DND-41 (cell line): Measurements from ENCODE around the gene EYA2.

Source experiments
- ATAC-seq: fragments of 200-7000 bp; cut with Tn5 transposase; 3 replicates; pipeline ENCODE4 v1.9.1; 2021; ENCODE audit warnings: low read depth; ENCODE audit not compliant: insufficient read depth
- DNase-seq: peaks from one replicate; pipeline ENCODE4 v3.0.0-alpha.2; 2020
- H2AFZ ChIP-seq: 2 replicates; pipeline ENCODE4 v1.6.0; 2012; ENCODE audit warnings: low read depth, low read length
- H3K27ac ChIP-seq: 2 replicates; pipeline ENCODE4 v1.5.1; 2012; ENCODE audit warnings: low read length, inconsistent platforms
- H3K27me3 ChIP-seq: fragments of 200-600 bp; sonication (generic); 2 replicates; pipeline ENCODE4 v1.6.0; 2012; ENCODE audit warnings: low read length, mild to moderate bottlenecking, inconsistent platforms; ENCODE audit not compliant: insufficient read depth, poor library complexity
- H3K36me3 ChIP-seq: 2 replicates; pipeline ENCODE4 v1.5.1; 2012; ENCODE audit warnings: low read length, inconsistent platforms; ENCODE audit not compliant: insufficient read depth
- H3K4me1 ChIP-seq: 2 replicates; pipeline ENCODE4 v1.5.1; 2012; ENCODE audit warnings: mild to moderate bottlenecking, low read length; ENCODE audit not compliant: insufficient read depth
- H3K4me2 ChIP-seq: 2 replicates; pipeline ENCODE4 v1.6.0; 2012; ENCODE audit warnings: mild to moderate bottlenecking, moderate library complexity, low read length, inconsistent platforms; ENCODE audit not compliant: insufficient read depth
- H3K4me3 ChIP-seq, 2 experiments: fragments of 200-600 bp in 1 of 2; shearing (Covaris generic) in 1 of 2; 2 replicates each; pipeline ENCODE4 v1.5.1; 2012 to 2016; ENCODE audit warnings: inconsistent platforms in 2 of 2, low read length in 2 of 2, mild to moderate bottlenecking in 2 of 2, low read depth in 1 of 2, moderate library complexity in 1 of 2
- H3K79me2 ChIP-seq: 2 replicates; pipeline ENCODE4 v1.6.0; 2012; ENCODE audit warnings: low read length, inconsistent platforms; ENCODE audit not compliant: insufficient read depth
- H3K9ac ChIP-seq: 2 replicates; pipeline ENCODE4 v1.6.0; 2012; ENCODE audit warnings: low read depth, mild to moderate bottlenecking, inconsistent platforms, low read length, moderate library complexity
- H3K9me3 ChIP-seq: 2 replicates; pipeline ENCODE4 v1.5.1; 2012; ENCODE audit warnings: low read length, moderate library complexity, mild to moderate bottlenecking, inconsistent platforms; ENCODE audit not compliant: insufficient read depth, severe bottlenecking
- H4K20me1 ChIP-seq: 2 replicates; pipeline ENCODE4 v1.6.0; 2012; ENCODE audit warnings: low read length; ENCODE audit not compliant: insufficient read depth
- CTCF ChIP-seq: IDR thresholded peaks from 2 replicates; pipeline ENCODE4 v1.5.1; 2012; ENCODE audit warnings: borderline replicate concordance, low read length, moderate library complexity, mild to moderate bottlenecking; ENCODE audit not compliant: poor library complexity, severe bottlenecking; ENCODE audit errors: extremely low read depth
- EZH2 ChIP-seq: IDR thresholded peaks from 3 replicates; pipeline ENCODE4 v1.6.1; 2012; ENCODE audit warnings: borderline replicate concordance, low read depth, mild to moderate bottlenecking, moderate library complexity, low read length, inconsistent platforms; ENCODE audit not compliant: severe bottlenecking

Gene EYA2

DNA sequence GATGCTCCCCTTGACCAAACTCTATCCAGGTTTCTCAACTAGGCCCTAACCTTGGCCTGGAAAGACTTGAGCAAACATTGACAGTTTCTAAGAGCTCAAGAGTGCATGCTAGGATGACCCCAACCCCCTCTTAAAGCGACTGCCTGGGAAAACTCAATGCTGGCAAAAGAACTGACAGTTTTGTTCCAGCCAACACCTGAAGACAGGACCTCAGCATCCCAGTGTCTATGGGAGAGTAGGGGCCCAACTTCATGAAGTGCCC lies 341.9 kb downstream of the EYA2 start:
- Histone ChIP-seq H3K36me3 (peaks cover 85% of the 10 kb centered on the region), H3K27me3 (no peaks in the 10 kb centered on the region)

GRCh38 chr20:47237715-47238114 lies 343.1 kb downstream of the EYA2 start:
- Histone ChIP-seq H2AFZ (no peak overlapping the region), H4K20me1 (peaks cover 21% of the 10 kb centered on the region; the same call in 1 of the 2 replicates), H3K4me2 (no peak overlapping the region), H3K9me3 (no peaks in the 10 kb centered on the region), H3K9ac (no peak overlapping the region), H3K36me3 (peaks cover 85% of the 10 kb centered on the region), H3K27me3 (no peaks in the 10 kb centered on the region), H3K27ac (no peak overlapping the region), H3K4me1 (no peaks in the 10 kb centered on the region), H3K79me2 (no peaks in the 10 kb centered on the region), H3K4me3 (no peak overlapping the region)
- TF ChIP-seq CTCF (no peak), EZH2 (no peak)
- no peak for ATAC-seq
- no peak for DNase-seq

More for the DNA sequence above, 341.9 kb downstream of the EYA2 start:
- Histone ChIP-seq H3K4me2 (no peak overlapping the region), H3K4me3 (no peak overlapping the region), H3K9me3 (no peaks in the 10 kb centered on the region), H3K27ac (no peak overlapping the region), H3K4me1 (no peaks in the 10 kb centered on the region), H3K9ac (no peak overlapping the region), H4K20me1 (peaks cover 16% of the 10 kb centered on the region; the same call in 1 of the 2 replicates), H2AFZ (no peak overlapping the region), H3K79me2 (no peaks in the 10 kb centered on the region)
- no peak for DNase-seq
- ATAC-seq, result no peak
- TF ChIP-seq EZH2 (no peak), CTCF (no peak)
